ENCODE results near the gene SPATC1L.

SPATC1L gene

GRCh38 chr21:46215436-46216131 lies 31.3 kb upstream of the SPATC1L start:
- no peak for DNase-seq (ENCODE audit: low read depth)

DNA sequence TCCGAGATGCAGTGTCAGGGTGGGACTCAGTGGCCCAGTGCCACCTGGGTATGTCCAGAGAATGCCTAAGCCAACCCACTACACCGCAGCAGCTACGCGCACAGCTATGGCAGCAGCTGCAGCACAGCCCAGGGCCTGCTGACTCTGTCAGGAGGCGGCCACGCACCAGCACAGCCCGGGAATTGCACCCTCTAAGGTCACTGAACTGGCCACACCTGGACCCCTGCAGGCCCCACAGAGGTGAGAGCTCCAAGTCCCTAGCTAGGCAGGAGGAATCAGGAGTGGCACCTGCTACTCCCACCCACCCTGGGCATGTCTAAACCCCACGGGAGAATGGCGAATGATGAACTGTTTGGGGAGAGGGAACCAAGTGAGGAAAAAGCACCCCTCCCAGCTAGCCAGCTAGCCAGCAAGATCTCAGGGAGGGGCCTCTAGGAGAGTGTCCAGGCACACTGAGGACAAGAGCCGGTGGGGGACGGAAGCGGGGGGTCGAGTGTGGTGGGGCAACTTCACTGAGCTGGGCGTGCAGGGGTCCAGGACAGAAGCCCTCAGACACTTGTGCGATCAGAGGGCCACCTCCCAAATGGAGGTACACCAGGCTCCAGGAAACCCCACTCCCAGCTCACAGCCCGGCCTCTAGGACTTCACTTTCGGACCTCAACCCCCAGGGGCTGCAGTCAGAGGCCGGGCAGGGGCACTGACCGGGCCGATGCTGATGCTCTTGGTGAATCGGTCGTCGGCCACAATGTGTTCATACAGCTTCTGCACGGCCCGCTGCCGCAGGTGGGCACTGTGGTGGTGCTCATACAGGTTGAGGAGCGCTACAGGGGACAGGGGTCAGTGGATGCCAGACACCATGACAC lies 30.4 kb upstream of the SPATC1L start:
- DNase-seq (ENCODE audit: low read depth) = no peak

DNA sequence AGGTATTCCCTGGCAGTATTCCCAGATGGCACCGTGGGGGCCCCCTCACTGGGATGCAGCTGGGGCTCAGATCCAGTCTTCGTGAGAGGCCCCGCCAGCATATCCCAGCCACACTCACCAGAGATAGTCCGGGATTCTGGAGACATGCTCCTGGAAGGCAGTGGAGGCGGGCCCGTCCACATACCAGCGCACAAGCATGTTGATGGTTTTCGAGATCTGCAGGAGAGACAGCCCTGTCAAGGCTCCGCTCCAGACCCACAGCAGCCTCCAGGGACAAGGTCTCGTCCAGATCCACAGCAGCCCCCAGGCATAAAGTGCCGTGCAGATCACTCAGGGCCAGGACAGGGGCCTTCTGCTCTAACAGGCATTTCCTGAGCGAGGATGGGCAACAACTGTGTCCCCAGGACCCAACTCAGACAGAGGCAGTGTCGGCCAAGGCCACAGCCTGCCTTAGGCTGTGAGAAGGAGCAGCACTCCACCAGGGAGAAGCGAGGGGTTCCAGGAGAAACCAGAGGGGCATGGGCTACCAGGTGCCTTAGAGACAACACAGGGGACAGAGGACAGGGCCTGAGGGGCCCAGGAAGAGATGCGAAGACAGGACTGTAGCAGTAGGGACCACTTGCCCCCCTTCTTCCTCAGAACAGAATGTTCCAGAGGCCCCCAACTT lies 29.5 kb upstream of the SPATC1L start:
- no peak for DNase-seq (ENCODE audit: low read depth)

- DNase-seq (ENCODE audit: low read depth) = no peak
Observed at GRCh38 chr21:46212721-46213484, 28.6 kb upstream of the SPATC1L start.

GRCh38 chr21:46211786-46212720 lies 27.8 kb upstream of the SPATC1L start:
- DNase-seq (ENCODE audit: low read depth) = no peak

GRCh38 chr21:46211376-46211775 lies 27.1 kb upstream of the SPATC1L start:
- no peak for DNase-seq (ENCODE audit: low read depth)

DNA sequence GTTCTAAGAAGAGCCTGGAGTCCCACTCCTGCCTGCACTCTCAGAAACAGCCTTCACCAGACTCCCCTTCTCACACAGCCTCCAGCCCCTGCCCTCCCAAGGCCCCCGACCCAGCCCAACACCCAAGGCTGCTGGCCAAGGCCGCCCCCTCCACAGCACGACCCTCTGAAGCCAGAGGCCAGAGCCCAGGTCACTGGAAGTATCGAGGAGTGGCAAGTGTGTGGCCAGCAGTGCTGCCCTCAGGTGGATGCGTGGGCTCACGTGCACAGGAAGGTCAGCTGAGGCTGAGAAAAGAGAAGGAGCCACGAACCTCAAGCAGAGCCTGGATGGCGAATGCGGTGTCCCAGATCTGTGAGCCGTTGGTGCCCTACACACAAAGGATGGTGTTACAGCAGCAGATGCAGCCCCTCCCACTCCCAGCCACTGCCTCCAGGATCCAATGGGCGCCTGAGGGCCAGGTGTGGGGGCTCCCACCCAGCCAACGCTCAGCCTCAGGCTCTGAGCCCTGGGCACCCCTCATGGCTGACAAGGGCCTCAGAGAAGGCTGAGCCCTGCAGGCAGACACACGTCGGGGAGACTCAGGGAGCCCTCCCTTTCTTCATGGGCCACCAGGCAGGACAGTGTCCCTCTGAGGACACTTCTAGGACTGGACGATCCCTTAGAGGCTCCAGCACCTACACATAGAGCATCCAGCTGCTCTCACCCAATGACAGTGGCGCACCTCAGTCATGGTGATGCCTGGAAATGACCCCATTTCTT lies 26.3 kb upstream of the SPATC1L start:
- DNase-seq (ENCODE audit: low read depth) = no peak

- no peak for DNase-seq (ENCODE audit: low read depth)
Observed at GRCh38 chr21:46208761-46209721, 24.8 kb upstream of the SPATC1L start.

DNA sequence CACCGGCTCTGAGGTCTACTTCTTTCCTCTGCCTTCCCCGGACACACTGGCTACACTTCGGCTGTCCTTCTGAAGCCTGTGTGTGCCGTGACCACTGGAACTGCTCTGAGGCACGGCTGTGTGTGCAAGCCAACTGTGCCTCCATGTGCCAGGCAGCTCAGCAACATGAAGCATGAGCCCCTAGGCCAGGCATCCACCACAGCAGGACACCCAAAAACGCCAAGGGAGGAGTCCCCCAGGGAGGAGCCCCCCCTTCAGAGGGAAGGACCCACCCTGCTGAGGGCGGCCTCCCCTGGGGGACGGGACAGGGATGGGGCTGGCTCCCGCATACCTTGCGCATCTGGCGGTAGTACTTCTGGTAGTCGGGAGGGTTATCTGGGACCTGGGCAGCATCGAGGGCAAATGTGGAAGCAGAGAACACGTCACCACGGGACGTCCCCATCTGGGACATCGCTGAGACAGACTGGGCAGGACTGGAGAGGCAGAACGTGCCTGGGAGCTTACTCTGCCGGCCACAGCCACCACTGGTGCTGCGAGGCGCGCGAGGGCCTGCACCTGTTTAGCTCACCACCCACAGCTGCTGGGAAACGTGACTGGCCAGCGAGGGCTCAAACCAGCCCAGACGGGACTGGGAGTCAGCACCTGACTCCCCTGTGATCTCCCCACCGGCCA lies 23.8 kb upstream of the SPATC1L start:
- DNase-seq (ENCODE audit: low read depth) = no peak

DNA sequence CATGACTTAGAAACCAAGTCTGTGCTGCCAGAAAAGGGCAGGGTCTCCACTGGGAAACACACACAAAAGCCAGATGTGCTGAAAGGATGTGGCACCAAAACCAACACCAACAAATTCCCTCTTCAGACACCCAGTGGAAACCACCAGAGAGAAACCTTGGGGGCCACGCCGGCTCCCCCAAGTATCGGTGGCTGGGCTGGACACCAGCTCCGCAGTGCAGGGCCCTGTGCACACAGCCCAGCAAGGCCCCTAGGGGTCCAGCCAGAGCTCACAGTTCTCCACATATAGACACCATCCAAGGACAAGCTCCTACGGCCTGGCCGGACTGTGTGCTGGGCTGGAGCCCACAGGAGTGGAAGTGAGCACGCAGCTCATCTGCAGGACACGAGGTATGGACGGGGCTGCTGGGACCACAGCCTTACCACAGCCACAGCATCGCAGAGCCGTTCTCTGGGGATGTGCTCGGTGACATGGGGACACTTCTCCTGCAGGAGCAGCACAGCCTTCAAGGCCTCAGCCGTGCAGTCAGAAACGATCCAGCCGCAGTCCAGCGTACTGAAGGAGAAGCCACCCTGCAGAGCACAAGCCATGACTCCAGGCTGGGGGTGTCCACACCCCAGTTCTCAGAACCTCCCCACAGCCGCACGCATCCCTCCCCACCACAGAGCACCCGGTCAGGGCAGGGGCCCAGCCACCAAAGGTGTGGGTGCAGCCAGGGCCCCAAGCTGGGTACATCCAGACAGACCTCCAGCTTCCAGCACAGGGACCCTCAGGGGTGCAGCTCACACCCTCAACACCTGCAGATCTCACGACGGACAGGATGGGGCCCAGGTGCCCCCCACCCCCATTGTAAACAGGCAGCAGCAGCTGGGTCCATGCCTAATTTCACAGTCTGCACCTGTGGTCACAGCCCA lies 23.0 kb upstream of the SPATC1L start:
- no peak for DNase-seq (ENCODE audit: low read depth)

DNA sequence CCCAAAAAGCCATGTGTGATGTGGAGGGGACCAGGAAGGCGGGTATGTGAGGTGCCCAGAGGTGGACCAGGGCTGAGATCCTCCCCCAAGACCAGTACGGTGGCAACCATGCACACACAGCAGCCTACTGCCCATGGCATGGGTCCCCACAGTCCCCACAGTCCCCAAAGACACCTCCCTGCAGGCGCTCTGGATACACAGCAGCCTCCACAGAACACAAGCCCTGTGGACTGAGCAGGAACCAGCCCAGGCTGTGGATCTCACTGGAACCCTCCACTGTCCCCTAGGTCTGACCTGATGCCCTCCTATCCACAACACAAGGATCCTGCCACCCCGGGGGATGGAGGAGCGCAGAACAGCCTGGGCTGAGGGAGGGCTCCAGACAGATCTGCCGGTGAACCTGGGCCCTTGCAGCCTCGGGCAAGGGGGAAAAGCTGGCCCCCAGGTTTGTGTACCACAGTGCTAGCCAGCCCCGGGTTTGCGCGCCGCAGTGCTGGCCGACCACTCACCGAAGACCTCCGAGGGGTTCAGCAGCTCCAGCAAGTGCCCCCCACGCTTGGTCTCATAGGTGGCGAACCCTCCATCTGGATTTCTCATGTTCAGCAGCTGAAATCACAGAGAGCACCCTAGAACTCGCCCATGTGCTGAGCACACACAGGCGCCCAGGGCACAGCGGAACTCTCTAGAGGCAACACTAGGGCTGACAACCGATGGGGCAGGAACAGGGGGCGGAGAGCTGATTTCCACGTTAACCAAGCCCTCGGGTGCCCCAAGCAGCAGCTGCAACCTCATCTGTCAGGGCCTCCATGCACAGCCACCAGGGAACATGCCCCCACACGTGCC lies 22.1 kb upstream of the SPATC1L start:
- no peak for DNase-seq (ENCODE audit: low read depth)

DNA sequence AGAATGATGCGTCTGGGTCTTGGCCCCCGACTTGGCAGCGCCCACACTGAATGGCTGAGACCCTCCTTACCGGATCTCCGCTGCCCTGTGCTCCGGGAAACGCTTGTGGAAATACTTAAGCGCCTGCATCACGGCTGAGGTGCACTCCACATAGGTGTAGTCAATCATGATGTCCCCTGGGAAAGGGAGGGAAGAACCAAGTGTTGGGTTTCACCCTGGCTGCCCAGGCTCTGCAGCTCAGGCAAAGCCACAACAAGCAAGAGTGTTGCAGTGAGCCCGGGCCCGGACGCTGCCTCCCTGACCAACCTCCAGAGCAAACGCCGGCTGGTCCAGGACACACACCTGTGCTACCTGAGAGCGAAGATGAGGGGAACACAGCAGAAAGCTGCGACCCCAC lies 21.5 kb upstream of the SPATC1L start:
- no peak for DNase-seq (ENCODE audit: low read depth)

- no peak for DNase-seq (ENCODE audit: low read depth)
Observed at GRCh38 chr21:46205166-46205565, 20.9 kb upstream of the SPATC1L start.

GRCh38 chr21:46203203-46203600 lies 18.9 kb upstream of the SPATC1L start:
- no peak for DNase-seq (ENCODE audit: low read depth)

DNA sequence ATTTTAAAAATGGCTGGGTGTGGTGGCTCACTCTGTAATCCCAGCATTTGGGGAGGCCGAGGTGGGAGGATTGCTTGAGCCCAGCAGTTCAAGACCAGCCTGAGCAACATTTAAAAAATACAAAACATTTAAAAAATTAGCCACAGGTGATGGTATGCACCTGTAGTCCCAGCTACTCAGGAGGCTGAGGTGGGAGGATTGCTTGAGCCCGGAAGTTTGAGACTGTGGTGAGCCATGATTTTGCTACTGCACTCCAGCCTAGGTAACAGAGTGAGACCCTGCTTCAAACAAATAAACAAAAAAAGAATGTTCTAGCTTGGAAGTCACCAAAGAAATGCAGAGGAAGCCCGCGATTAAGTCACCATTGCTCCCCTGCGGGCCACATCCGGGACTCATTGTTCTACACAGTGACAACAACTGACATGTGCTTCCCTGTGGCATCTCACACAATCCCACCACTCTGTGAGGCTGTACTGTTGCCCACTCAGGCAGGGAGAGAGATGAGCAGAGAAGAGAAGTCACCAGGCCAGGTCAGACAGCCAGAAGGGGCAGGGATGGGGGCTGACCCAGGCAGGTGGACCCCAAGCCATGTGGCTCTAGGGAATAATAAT lies 18.4 kb upstream of the SPATC1L start:
- no peak for DNase-seq (ENCODE audit: low read depth)
